Measurements from ENCODE around the gene GTF2H2C.
"Not testable (repeated sequence)": the region's sequence is repeated elsewhere in the genome, so short reads cannot be mapped to it uniquely, and the experiment has no call there.

The GTF2H2C gene

GRCh38 chr5:69559908-69560330, at the start of gene GTF2H2C:
GTF2H2C (plus strand) TSS chr5:69560191; CDS start chr5:69565133, 4,942 bp downstream.
- peak in 1 of 2 experiments; percentile 84 for DNase-seq (ENCODE audit: low read depth in 1 of 2, low spot score in 1 of 2)
- in situ Hi-C loops (cut with HindIII; ENCODE audit: low pct_unique_long_range_greater_than_20kb, low sequenced_read_pairs) = not testable (repeated sequence)

GRCh38 chr5:69510694-69511093, 49.3 kb upstream of the GTF2H2C start:
- TF ChIP-seq JUND (IDR thresholded peaks at IDR 0.05; ENCODE audit: low read depth) = no peak
- no peak for DNase-seq (ENCODE audit: low read depth in 1 of 2, low spot score in 1 of 2)
- in situ Hi-C loops (cut with HindIII; ENCODE audit: low pct_unique_long_range_greater_than_20kb, low sequenced_read_pairs) = no loop called here

DNA sequence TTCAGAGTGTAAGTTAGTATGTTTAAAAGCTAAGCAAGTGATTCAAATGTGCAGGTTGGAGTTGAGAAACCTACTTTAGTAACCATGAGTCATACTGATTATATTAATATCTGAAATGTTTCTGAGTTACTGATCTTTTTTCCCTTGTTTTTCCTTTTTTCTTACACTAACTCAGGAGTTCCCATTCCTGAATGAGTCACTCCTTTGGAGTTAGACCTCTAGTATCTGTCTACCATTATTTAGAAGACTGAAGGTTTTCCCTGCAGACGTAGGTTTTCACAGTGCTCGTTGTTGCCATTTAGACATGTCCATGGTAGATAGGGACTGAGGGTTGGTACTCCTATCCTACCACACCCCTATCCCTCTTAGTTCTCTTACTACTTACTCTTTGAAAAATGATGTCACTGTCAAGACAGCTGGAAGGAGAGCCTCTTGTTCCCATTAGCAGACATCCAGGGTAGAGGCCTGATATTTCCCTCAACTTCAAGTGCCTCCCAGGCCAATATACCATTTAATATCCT, 47.2 kb upstream of the GTF2H2C start:
- no peak for TF ChIP-seq JUND (IDR thresholded peaks at IDR 0.05; ENCODE audit: low read depth)
- in situ Hi-C loops (cut with HindIII; ENCODE audit: low pct_unique_long_range_greater_than_20kb, low sequenced_read_pairs) = no loop called here
- DNase-seq (ENCODE audit: low read depth in 1 of 2, low spot score in 1 of 2) = no peak

DNA sequence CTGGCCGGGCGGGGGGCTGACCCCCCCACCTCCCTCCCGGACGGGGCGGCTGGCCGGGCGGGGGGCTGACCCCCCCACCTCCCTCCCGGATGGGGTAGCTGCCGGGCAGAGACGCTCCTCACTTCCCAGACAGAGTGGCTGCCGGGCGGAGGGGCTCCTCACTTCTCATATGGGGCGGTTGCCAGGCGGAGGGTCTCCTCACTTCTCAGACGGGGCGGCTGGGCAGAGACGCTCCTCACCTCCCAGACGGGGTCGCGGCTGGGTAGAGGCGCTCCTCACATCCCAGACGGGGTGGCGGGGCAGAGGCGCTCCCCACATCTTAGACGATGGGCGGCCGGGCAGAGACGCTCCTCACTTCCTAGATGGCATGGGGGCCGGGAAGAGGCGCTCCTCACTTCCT, 44.4 kb upstream of the GTF2H2C start:
- in situ Hi-C loops (cut with HindIII; ENCODE audit: low pct_unique_long_range_greater_than_20kb, low sequenced_read_pairs); DNase-seq (ENCODE audit: low read depth in 1 of 2, low spot score in 1 of 2): not testable (repeated sequence)

GRCh38 chr5:69516769-69517168, 43.2 kb upstream of the GTF2H2C start:
- in situ Hi-C loops (cut with HindIII; ENCODE audit: low pct_unique_long_range_greater_than_20kb, low sequenced_read_pairs) = no loop called here
- TF ChIP-seq JUND (IDR thresholded peaks at IDR 0.05; ENCODE audit: low read depth) = no peak

DNA sequence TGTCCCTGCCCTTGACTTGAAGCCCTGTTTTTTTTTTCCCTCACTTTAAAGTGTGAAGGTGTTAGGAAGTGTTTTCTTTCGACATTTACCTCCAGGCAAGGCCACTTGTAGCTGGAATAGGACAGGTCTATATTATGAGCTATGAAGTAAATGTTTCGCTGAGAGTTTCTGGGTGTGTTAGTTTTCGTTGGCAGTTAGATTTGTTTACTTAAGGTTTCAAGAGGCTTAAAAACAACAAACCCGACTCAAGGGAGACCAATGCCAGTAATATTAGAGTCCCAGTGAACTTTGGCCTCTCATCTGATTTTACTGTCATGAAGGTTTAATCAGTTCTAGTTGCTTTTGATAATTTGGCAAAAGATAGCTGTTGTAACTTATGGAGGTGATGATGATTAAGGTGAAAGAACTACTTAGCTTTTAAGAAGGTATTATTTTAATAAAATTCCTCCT, 42.2 kb upstream of the GTF2H2C start:
- TF ChIP-seq JUND (IDR thresholded peaks at IDR 0.05; ENCODE audit: low read depth) = no peak
- DNase-seq (ENCODE audit: low read depth in 1 of 2, low spot score in 1 of 2) = peak; percentile 31 to 70
- in situ Hi-C loops (cut with HindIII; ENCODE audit: low pct_unique_long_range_greater_than_20kb, low sequenced_read_pairs) = no loop called here

More at GRCh38 chr5:69516769-69517168, 43.2 kb upstream of the GTF2H2C start:
- DNase-seq (ENCODE audit: low read depth in 1 of 2, low spot score in 1 of 2) = no peak

GRCh38 chr5:69519285-69519684, 40.7 kb upstream of the GTF2H2C start:
- no peak for DNase-seq (ENCODE audit: low read depth in 1 of 2, low spot score in 1 of 2)
- TF ChIP-seq JUND (IDR thresholded peaks at IDR 0.05; ENCODE audit: low read depth) = no peak
- in situ Hi-C loops (cut with HindIII; ENCODE audit: low pct_unique_long_range_greater_than_20kb, low sequenced_read_pairs) = no loop called here

GRCh38 chr5:69522035-69522434, 38.0 kb upstream of the GTF2H2C start:
- TF ChIP-seq JUND (IDR thresholded peaks at IDR 0.05; ENCODE audit: low read depth) = no peak
- in situ Hi-C loops (cut with HindIII; ENCODE audit: low pct_unique_long_range_greater_than_20kb, low sequenced_read_pairs) = no loop called here
- DNase-seq (ENCODE audit: low read depth in 1 of 2, low spot score in 1 of 2) = no peak

DNA sequence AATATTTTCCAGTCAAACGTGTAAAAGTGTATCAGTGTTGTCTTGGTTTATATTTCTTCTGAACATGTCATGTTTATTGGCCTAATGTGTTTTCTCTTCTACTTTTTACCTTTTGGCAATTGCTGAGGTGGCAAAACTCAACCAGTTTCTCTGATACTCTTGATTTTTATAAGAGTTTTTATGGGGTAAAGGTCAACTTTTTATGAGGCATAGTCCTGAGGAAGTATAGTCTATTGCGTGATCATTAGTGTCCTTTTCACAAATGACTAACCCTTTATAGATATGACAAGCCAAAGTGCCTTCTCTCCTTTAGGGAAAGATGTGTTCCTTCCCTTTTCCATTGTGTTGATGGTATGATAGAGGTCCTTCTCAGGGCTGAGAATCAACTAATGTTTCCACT, 34.5 kb upstream of the GTF2H2C start:
- no peak for DNase-seq (ENCODE audit: low read depth in 1 of 2, low spot score in 1 of 2)
- in situ Hi-C loops (cut with HindIII; ENCODE audit: low pct_unique_long_range_greater_than_20kb, low sequenced_read_pairs) = no loop called here

DNA sequence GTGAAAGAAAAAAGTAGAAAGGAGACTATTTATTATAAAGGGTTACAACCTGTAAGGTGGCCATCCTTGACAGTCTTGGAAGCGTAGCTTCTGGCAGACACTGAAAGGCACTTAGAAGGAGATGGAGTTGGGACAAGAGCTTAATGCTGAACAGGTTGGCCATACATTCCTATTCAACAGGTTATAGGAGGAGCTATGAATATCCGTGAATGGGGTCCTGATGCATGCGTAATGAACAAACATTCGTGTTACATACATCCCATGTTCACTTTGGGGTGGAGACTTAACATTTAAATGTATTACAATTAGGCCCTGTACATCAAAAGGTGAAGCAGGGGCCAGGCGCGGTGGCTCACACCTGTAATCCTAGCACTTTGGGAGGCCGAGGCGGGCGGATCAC, 33.3 kb upstream of the GTF2H2C start:
- DNase-seq (ENCODE audit: low read depth in 1 of 2, low spot score in 1 of 2) = no peak
- TF ChIP-seq JUND (IDR thresholded peaks at IDR 0.05; ENCODE audit: low read depth) = no peak
- in situ Hi-C loops (cut with HindIII; ENCODE audit: low pct_unique_long_range_greater_than_20kb, low sequenced_read_pairs) = no loop called here

More for the DNA sequence above, 34.5 kb upstream of the GTF2H2C start:
- no peak for TF ChIP-seq JUND (IDR thresholded peaks at IDR 0.05; ENCODE audit: low read depth)

- TF ChIP-seq JUND (IDR thresholded peaks at IDR 0.05; ENCODE audit: low read depth) = no peak
- in situ Hi-C loops (cut with HindIII; ENCODE audit: low pct_unique_long_range_greater_than_20kb, low sequenced_read_pairs) = no loop called here
- DNase-seq (ENCODE audit: low read depth in 1 of 2, low spot score in 1 of 2) = peak in 1 of 2 experiments; percentile 30
Observed at GRCh38 chr5:69527128-69527770, 32.7 kb upstream of the GTF2H2C start.

DNA sequence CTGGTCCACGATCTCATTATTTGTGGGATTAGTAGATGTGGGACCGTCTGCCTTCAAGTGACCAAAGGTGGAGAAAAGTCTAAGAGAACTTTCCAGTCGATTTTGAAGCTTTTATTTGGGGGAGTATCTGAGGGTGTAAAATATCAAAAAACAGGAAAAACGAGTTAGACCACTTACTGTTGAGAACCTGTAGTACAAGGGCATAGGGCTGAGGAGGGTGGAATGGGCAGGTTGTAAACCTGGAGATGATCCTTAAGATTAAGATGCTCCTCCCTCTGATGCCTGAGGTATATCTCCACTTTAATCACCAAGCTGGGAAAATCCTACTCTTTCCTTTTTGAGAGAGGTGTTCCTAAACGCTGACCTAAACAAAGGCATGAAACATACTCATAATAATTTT, 32.0 kb upstream of the GTF2H2C start:
- peak; percentile 50; the same call in 1 of the 2 replicates for TF ChIP-seq JUND (IDR thresholded peaks at IDR 0.05; ENCODE audit: low read depth)
- DNase-seq (ENCODE audit: low read depth in 1 of 2, low spot score in 1 of 2) = peak in 1 of 2 experiments; percentile 90
- in situ Hi-C loops (cut with HindIII; ENCODE audit: low pct_unique_long_range_greater_than_20kb, low sequenced_read_pairs) = no loop called here

GRCh38 chr5:69528609-69529008, 31.4 kb upstream of the GTF2H2C start:
- no peak for TF ChIP-seq JUND (IDR thresholded peaks at IDR 0.05; ENCODE audit: low read depth)
- in situ Hi-C loops (cut with HindIII; ENCODE audit: low pct_unique_long_range_greater_than_20kb, low sequenced_read_pairs) = no loop called here
- DNase-seq (ENCODE audit: low read depth in 1 of 2, low spot score in 1 of 2) = no peak
